B cell (primary cell): ENCODE measurements around the gene HOXD4. TPM values are rescaled to one million over a fixed set of nuclear protein-coding genes. Genes with fewer than 3 reads are reported as not detected.

Experiments used
- ATAC-seq: fragments of 200-7000 bp; cut with Tn5 transposase; one replicate; pipeline ENCODE4 v1.10.0; 2021; ENCODE audit warnings: low read depth, mild to moderate bottlenecking, moderate number of reproducible peaks, moderate library complexity
- CTCF ChIA-PET: fragments of 350-600 bp; sonication (Branson Sonifier 250); formaldehyde crosslinking; loops from one replicate; lab custom pipeline; 2021; ENCODE audit warnings: antibody characterized with exemption, inconsistent platforms; lab: Charles Lee
- POLR2A ChIA-PET: fragments of 350-600 bp; sonication (Branson Sonifier 250); formaldehyde crosslinking; loops from one replicate; lab custom pipeline; 2021; ENCODE audit warnings: antibody characterized with exemption; lab: Charles Lee
- DNase-seq: peaks from one replicate; pipeline ENCODE4 v3.0.0; 2013
- H2AFZ ChIP-seq: 2 replicates; pipeline ENCODE4 v1.6.1; 2012; ENCODE audit warnings: mild to moderate bottlenecking, low read depth, low read length; ENCODE audit not compliant: insufficient read depth, poor library complexity, severe bottlenecking
- H3K27ac ChIP-seq, 2 donors: 1 replicate in 1 of 2; 2 replicates in 1 of 2; pipeline ENCODE4 v1.5.1; 2012 to 2013; ENCODE audit warnings: low read length in 2 of 2, mild to moderate bottlenecking in 2 of 2, moderate library complexity in 1 of 2
- H3K27me3 ChIP-seq, 4 experiments: fragments of 200-600 bp in 1 of 4; sonication (generic) in 1 of 4; replicated peaks in 1 of 4; 1 replicate in 2 of 4; 2 replicates in 2 of 4; pipeline versions ENCODE4 v1.6.1 to v1.7.0; 2013 to 2016; ENCODE audit warnings: low read length in 3 of 4, mild to moderate bottlenecking in 2 of 4, mixed read lengths in 1 of 4, moderate library complexity in 1 of 4; ENCODE audit not compliant: insufficient read depth in 4 of 4, control insufficient read depth in 3 of 4; ENCODE audit errors: control extremely low read depth in 1 of 4
- H3K36me3 ChIP-seq, 2 experiments: replicated peaks in 1 of 2; 1 replicate in 1 of 2; 2 replicates in 1 of 2; pipeline versions ENCODE4 v1.6.1 to v1.7.1; 2013; ENCODE audit warnings: low read length in 1 of 2; ENCODE audit not compliant: insufficient read depth in 2 of 2, control insufficient read depth in 1 of 2; ENCODE audit errors: control extremely low read depth in 1 of 2, extremely low read depth in 1 of 2
- H3K4me1 ChIP-seq, 2 donors: fragments of 200-600 bp in 1 of 2; sonication (generic) in 1 of 2; 1 replicate in 1 of 2; 2 replicates in 1 of 2; pipeline versions ENCODE4 v1.5.1 to v1.6.1; 2013 to 2017; ENCODE audit warnings: low read length in 2 of 2; ENCODE audit not compliant: control insufficient read depth in 2 of 2, insufficient read depth in 2 of 2
- H3K4me2 ChIP-seq: replicated peaks from 2 replicates; pipeline ENCODE3; 2012; ENCODE audit warnings: mild to moderate bottlenecking, low read depth, low read length; ENCODE audit not compliant: poor library complexity, severe bottlenecking
- H3K4me3 ChIP-seq, 5 experiments: fragments of 200-600 bp in 1 of 5; sonication (generic) in 1 of 5; 1 replicate in 3 of 5; 2 replicates in 2 of 5; pipeline versions ENCODE4 v1.5.1 to v1.7.0; 2011 to 2016; ENCODE audit warnings: low read length in 4 of 5, mild to moderate bottlenecking in 4 of 5, low read depth in 2 of 5, control low read depth in 1 of 5, moderate library complexity in 1 of 5; ENCODE audit not compliant: insufficient read depth in 1 of 5; ENCODE audit errors: control extremely low read depth in 1 of 5, extremely low read depth in 1 of 5
- H3K79me2 ChIP-seq: fragments of 200-600 bp; sonication (generic); one replicate; pipeline ENCODE4 v1.6.0; 2016; ENCODE audit warnings: low read length; ENCODE audit not compliant: control insufficient read depth, insufficient read depth
- H3K9ac ChIP-seq: fragments of 200-600 bp; sonication (generic); 2 replicates; pipeline ENCODE4 v1.6.1; 2017; ENCODE audit warnings: mild to moderate bottlenecking, low read length, moderate library complexity
- H3K9me3 ChIP-seq, 3 donors: one replicate each; pipeline versions ENCODE4 v1.6.1 to v1.7.1; 2013; ENCODE audit warnings: low read length in 2 of 3; ENCODE audit not compliant: control insufficient read depth in 2 of 3, insufficient read depth in 1 of 3; ENCODE audit errors: control extremely low read depth in 1 of 3
- H4K20me1 ChIP-seq: 2 replicates; pipeline ENCODE4 v1.6.0; 2012; ENCODE audit warnings: mild to moderate bottlenecking, low read length; ENCODE audit not compliant: insufficient read depth, control insufficient read depth, poor library complexity, severe bottlenecking
- H3K27ac Mint-ChIP-seq: one replicate; pipeline ENCODE4 v1.8.0; 2021; ENCODE audit warnings: mixed read lengths
- H3K27me3 Mint-ChIP-seq: one replicate; pipeline ENCODE4 v1.8.0; 2021; ENCODE audit warnings: mixed read lengths
- H3K4me1 Mint-ChIP-seq: one replicate; pipeline ENCODE4 v1.8.0; 2021; ENCODE audit warnings: mixed read lengths
- H3K4me3 Mint-ChIP-seq: one replicate; pipeline ENCODE4 v1.8.0; 2021; ENCODE audit warnings: mixed read lengths
- H3K9me3 Mint-ChIP-seq: one replicate; pipeline ENCODE4 v1.8.0; 2022; ENCODE audit warnings: mixed read lengths; ENCODE audit not compliant: insufficient read depth
- EZH2 ChIP-seq: IDR thresholded peaks from 2 replicates; pipeline ENCODE4 v1.6.1; 2012; ENCODE audit warnings: borderline replicate concordance, low read depth, mild to moderate bottlenecking, moderate library complexity, low read length; ENCODE audit not compliant: insufficient read depth, poor library complexity, severe bottlenecking
- WGBS: methylation state at CpG from one replicate; pipeline ENCODE4 v1.1.5; 2013; ENCODE audit warnings: missing lambda C conversion rate; ENCODE audit not compliant: insufficient coverage; 5-methylcytosine and 5-hydroxymethylcytosine counted together
- intact Hi-C: fragments of 100-400 bp; cut with micrococcal nuclease; formaldehyde crosslinking; loops from one replicate; pipeline ENCODE4 v1.10.0; 2022
- polyA minus RNA-seq: library from RNA; depleted of rRNA, polyadenylated mRNA; stranded (reverse); fragments of >200 nt; gene quantifications from 2 replicates; pipeline ENCODE4 v1.2.3, GENCODE V29; 2012
- polyA plus RNA-seq: library from polyadenylated mRNA; depleted of rRNA; stranded (reverse); fragments of >200 nt; gene quantifications from 2 replicates; pipeline ENCODE4 v1.2.3, GENCODE V29; 2012
- total RNA-seq, 2 donors: library from RNA; stranded (reverse); fragments of 120-200 nt in 1 of 2; gene quantifications; 1 replicate in 1 of 2; 2 replicates in 1 of 2; pipeline versions ENCODE4 v1.2.3 to v1.2.4, GENCODE V29; 2013 to 2022
- TF ChIP-seq, protein P1 (sequence below): fragments of 200-600 bp; IDR thresholded peaks from one replicate; pipeline ENCODE4 v1.8.0; 2022; ENCODE audit warnings: antibody characterized with exemption, mild to moderate bottlenecking

Gene HOXD4
- total RNA-seq (not detected in 2 replicates), polyA plus RNA-seq (not detected in 2 replicates), polyA minus RNA-seq (not detected in 2 replicates)
- 0.12 TPM for total RNA-seq (2013)

DNA sequence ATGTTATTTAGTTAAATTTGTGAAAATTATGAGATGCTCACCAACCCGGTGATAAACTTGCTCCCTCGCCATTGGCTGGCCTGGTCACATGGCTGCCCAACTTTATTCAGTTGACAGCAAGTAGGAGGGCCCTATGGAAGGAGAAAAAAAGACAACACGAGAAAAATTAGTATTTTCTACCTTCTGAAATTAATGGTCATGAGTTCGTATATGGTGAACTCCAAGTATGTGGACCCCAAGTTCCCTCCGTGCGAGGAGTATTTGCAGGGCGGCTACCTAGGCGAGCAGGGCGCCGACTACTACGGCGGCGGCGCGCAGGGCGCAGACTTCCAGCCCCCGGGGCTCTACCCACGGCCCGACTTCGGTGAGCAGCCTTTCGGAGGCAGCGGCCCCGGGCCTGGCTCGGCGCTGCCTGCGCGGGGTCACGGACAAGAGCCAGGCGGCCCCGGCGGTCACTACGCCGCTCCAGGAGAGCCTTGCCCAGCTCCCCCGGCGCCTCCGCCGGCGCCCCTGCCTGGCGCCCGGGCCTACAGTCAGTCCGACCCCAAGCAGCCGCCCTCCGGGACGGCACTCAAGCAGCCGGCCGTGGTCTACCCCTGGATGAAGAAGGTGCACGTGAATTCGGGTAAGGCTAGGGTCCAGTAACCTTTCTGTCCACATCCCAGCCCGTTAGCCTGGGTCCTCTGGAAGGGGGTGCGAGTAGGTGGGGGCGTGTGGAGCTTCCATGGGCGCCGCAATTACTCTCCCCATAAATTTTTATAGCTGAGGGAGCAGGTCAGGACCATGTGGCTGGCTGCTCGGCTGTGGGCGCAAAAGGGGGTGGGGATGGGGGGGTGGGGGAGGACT lies at the start of gene HOXD4:
Gene HOXD4, plus strand, starts transcription at position 109 of the 846 bp plus-strand sequence. Its CDS starts 84 bp downstream, at position 193.
- H2AFZ ChIP-seq, result no peak within 1 kb of the TSS
- H3K9me3 ChIP-seq, result peaks cover 0 to 29% (median 0%) of the 10 kb centered on the region in 3 donors
- H3K4me3 Mint-ChIP-seq, result no peak within 1 kb of the TSS
- no peak within 1 kb of the TSS for H3K27ac ChIP-seq
- H3K4me3 ChIP-seq, result no peak within 1 kb of the TSS
- ATAC-seq (no peak), DNase-seq (no peak)
- no peak within 1 kb of the TSS for H3K27ac Mint-ChIP-seq
- CTCF ChIA-PET, result no interaction called here
- H3K27me3 ChIP-seq, result peaks cover 0 to 86% (median 55%) of the 10 kb centered on the region in 4 experiments
- H3K9me3 Mint-ChIP-seq, result no peaks in the 10 kb centered on the region
- no peaks in the 10 kb centered on the region for H3K4me1 Mint-ChIP-seq
- TF ChIP-seq, protein P1, sequence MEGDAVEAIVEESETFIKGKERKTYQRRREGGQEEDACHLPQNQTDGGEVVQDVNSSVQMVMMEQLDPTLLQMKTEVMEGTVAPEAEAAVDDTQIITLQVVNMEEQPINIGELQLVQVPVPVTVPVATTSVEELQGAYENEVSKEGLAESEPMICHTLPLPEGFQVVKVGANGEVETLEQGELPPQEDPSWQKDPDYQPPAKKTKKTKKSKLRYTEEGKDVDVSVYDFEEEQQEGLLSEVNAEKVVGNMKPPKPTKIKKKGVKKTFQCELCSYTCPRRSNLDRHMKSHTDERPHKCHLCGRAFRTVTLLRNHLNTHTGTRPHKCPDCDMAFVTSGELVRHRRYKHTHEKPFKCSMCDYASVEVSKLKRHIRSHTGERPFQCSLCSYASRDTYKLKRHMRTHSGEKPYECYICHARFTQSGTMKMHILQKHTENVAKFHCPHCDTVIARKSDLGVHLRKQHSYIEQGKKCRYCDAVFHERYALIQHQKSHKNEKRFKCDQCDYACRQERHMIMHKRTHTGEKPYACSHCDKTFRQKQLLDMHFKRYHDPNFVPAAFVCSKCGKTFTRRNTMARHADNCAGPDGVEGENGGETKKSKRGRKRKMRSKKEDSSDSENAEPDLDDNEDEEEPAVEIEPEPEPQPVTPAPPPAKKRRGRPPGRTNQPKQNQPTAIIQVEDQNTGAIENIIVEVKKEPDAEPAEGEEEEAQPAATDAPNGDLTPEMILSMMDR, result no peak
- TF ChIP-seq EZH2, result no peak
- POLR2A ChIA-PET, result no interaction called here
- no peaks in the 10 kb centered on the region for H3K36me3 ChIP-seq
- peaks cover 0 to 7% of the 10 kb centered on the region in 2 donors for H3K4me1 ChIP-seq
- peaks cover 85% of the 10 kb centered on the region for H3K27me3 Mint-ChIP-seq
- H4K20me1 ChIP-seq, result no peaks in the 10 kb centered on the region
- H3K79me2 ChIP-seq, result no peaks in the 10 kb centered on the region
- H3K4me2 ChIP-seq, result no peak within 1 kb of the TSS
- intact Hi-C loops, result no loop called here
- H3K9ac ChIP-seq, result no peak within 1 kb of the TSS
- 11% methylated on average over 51 of the region's 55 CpGs for WGBS

DNA sequence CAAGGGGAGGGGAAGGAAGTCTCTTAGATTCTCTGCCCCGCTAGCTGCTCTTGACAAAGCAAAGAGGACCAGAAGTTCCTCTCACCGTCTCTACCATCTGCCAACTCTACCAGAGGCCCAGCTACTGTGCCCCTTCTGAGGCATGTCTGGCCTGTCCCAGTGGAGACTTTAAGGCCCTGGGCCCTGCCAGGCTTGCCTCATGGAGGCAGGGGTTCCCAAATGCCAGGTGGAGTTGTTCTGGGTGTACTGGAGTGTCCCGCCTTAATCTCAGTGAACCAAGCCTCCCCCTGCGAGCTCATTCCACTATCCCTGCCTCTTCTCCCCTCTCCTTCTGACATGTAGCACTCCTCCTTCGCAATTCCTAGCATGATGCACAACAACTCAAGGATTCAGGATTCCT lies 49.5 kb upstream of the HOXD4 start:
- intact Hi-C loops, result no loop called here
- CTCF ChIA-PET, result interaction anchor here (0.8 to 1.6 kb wide), 2 partner anchors 25 to 550 kb away, joined by 3 to 4 read pairs; no protein-coding TSS in a partner anchor
- Histone ChIP-seq H3K4me3 (no peak overlapping the region), H3K4me2 (no peak overlapping the region), H3K27me3 (peaks cover 0 to 98% (median 66%) of the 10 kb centered on the region in 4 experiments), H3K9ac (no peak overlapping the region), H4K20me1 (no peaks in the 10 kb centered on the region), H3K36me3 (no peaks in the 10 kb centered on the region), H3K79me2 (no peaks in the 10 kb centered on the region), H2AFZ (no peak overlapping the region), H3K4me1 (peaks cover 12 to 52% of the 10 kb centered on the region in 2 donors), H3K9me3 (peaks cover 0 to 64% (median 0%) of the 10 kb centered on the region in 3 donors), H3K27ac (no peak overlapping the region)
- Mint-ChIP-seq H3K4me1 (peaks cover 17% of the 10 kb centered on the region), H3K27ac (no peak overlapping the region), H3K9me3 (no peaks in the 10 kb centered on the region), H3K4me3 (no peak overlapping the region), H3K27me3 (peaks cover 81% of the 10 kb centered on the region)
- DNase-seq, result no peak
- WGBS, result 10% methylated on average over 3 of the region's 5 CpGs
- TF ChIP-seq, protein P1, result no peak
- no peak for TF ChIP-seq EZH2
- POLR2A ChIA-PET, result no interaction called here
- ATAC-seq, result no peak
